Measurements from ENCODE around the gene HSDL1.

DNA sequence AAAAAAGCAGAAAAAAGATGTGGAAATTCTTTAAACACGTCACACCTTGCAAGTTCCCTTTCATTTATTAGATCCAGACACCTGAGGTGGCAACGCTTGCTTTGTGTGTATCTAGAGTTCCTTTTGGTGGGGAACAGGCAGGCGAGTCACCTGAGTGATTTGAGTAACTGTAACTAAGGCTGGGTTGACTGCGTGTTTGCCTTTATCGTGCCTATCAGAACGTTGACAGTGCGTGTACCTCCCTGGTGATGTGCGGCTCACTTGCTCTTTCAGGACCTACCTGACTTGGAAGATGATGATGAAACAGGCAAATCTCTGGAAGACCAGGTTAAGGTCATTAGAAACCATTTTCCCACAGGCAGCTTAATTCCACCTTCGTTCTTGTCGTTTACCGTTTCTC, 29.4 kb upstream of the HSDL1 start:
- TF ChIP-seq, protein P1, sequence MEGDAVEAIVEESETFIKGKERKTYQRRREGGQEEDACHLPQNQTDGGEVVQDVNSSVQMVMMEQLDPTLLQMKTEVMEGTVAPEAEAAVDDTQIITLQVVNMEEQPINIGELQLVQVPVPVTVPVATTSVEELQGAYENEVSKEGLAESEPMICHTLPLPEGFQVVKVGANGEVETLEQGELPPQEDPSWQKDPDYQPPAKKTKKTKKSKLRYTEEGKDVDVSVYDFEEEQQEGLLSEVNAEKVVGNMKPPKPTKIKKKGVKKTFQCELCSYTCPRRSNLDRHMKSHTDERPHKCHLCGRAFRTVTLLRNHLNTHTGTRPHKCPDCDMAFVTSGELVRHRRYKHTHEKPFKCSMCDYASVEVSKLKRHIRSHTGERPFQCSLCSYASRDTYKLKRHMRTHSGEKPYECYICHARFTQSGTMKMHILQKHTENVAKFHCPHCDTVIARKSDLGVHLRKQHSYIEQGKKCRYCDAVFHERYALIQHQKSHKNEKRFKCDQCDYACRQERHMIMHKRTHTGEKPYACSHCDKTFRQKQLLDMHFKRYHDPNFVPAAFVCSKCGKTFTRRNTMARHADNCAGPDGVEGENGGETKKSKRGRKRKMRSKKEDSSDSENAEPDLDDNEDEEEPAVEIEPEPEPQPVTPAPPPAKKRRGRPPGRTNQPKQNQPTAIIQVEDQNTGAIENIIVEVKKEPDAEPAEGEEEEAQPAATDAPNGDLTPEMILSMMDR (conservative IDR thresholded peaks at IDR 0.05; ENCODE audit: low read depth, low read length): no peak
- no peak for TF ChIP-seq EZH2 (IDR thresholded peaks at IDR 0.05; ENCODE audit: low read length, unreplicated experiment)

All from PC-3 (cell line).